PC-3 (cell line): Measurements from ENCODE around the gene SCAPER.

ENCODE experiments used
- EZH2 ChIP-seq: fragments of 300-600 bp; sonication (generic); IDR thresholded peaks from one replicate; pipeline ENCODE4 v1.6.1; 2017; ENCODE audit warnings: antibody characterized with exemption, mild to moderate bottlenecking, low read length; ENCODE audit not compliant: unreplicated experiment
- TF ChIP-seq, protein P1 (sequence below): fragments of 300-600 bp; sonication (generic); conservative IDR thresholded peaks from 2 replicates; pipeline ENCODE4 v1.5.1; 2017; ENCODE audit warnings: antibody characterized with exemption, low read depth, mild to moderate bottlenecking, low read length

DNA sequence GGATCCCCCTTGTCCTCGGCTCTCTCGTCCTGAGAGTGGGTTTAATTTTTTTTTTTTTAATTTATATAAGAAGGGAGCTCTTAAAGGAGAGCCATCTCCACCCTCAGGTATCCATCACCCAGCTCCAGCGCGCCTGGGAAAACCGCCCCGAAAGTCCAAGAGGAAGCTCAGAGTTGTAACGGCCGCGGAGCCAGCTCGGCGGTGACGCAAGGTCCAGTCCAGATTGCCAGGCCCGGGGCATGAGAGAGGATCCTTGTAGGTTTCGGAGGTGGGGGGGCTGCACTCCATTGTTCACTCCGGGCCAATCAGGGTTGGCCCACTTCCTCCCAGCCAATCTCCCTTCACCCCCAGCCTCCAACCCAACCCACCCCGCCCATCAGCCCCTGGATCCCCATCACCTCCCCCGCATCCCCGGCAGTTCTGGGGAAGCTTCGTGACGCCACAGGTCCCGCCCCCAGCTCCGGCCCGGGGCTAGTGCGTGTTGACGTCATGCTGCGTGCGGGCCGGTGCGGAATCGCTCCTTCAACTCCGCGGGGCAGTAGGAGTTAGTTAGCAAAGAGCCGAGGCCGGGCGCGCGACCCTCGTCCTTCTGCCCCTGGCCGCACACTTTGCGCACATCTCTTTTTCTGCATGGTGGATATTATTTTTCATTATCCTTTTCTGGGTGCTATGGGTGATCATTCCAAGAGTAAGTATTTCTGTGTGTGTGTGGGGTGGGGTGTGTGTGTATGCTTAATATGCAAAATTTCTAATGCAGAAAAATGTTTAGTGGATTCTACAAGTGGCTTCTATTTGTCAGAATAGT, 568.7 kb downstream of the SCAPER start, which contains the start of gene ISL2:
- TF ChIP-seq, protein P1, sequence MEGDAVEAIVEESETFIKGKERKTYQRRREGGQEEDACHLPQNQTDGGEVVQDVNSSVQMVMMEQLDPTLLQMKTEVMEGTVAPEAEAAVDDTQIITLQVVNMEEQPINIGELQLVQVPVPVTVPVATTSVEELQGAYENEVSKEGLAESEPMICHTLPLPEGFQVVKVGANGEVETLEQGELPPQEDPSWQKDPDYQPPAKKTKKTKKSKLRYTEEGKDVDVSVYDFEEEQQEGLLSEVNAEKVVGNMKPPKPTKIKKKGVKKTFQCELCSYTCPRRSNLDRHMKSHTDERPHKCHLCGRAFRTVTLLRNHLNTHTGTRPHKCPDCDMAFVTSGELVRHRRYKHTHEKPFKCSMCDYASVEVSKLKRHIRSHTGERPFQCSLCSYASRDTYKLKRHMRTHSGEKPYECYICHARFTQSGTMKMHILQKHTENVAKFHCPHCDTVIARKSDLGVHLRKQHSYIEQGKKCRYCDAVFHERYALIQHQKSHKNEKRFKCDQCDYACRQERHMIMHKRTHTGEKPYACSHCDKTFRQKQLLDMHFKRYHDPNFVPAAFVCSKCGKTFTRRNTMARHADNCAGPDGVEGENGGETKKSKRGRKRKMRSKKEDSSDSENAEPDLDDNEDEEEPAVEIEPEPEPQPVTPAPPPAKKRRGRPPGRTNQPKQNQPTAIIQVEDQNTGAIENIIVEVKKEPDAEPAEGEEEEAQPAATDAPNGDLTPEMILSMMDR: no peak
- no peak for TF ChIP-seq EZH2
